Muscle of back (tissue), 13 donors: ENCODE results near the gene PRADC1. TPM values are rescaled to one million over a fixed set of nuclear protein-coding genes. Genes with fewer than 3 reads are reported as not detected.
"Not testable (repeated sequence)": the region's sequence is repeated elsewhere in the genome, so short reads cannot be mapped to it uniquely, and the experiment has no call there.

ENCODE experiments used
- DNase-seq, 3 donors: peaks; one replicate each; pipeline versions ENCODE4 v3.0.0 to v3.0.0-alpha.2; 2013
- long read RNA-seq, 9 donors: transcript quantifications; one replicate each; lab custom pipeline, GENCODE V29; 2026
- polyA plus RNA-seq, 10 donors: library from polyadenylated mRNA; unstranded; fragments of 120-200 nt; gene quantifications; one replicate each; pipeline ENCODE4 v1.2.1, GENCODE V29; 2013; ENCODE audit not compliant: insufficient read length in 10 of 10

Gene PRADC1
- polyA plus RNA-seq = 10 to 100 TPM; 25.0 to 34.7 (median 28.8) TPM
- long read RNA-seq, donor 1, transcript PRADC1-201 (5 exons, 1,083 nt) = major isoform, 21 of 22 reads
- long read RNA-seq, donor 1, partial matches to known transcripts = 0 of 22 reads
- long read RNA-seq, donor 1, other reads (novel, unspliced or antisense) = 0 of 22 reads
- long read RNA-seq, donor 2, transcript PRADC1-201 (5 exons, 1,083 nt) = major isoform, 26 of 32 reads
- long read RNA-seq, donor 2, partial matches to known transcripts = 6 of 32 reads
- long read RNA-seq, donor 2, other reads (novel, unspliced or antisense) = 0 of 32 reads
- long read RNA-seq, donor 3 = 0 reads
- long read RNA-seq, donor 4, transcript PRADC1-201 (5 exons, 1,083 nt) = major isoform, 16 of 28 reads
- long read RNA-seq, donor 4, partial matches to known transcripts = 12 of 28 reads
- long read RNA-seq, donor 4, other reads (novel, unspliced or antisense) = 0 of 28 reads
- long read RNA-seq, donor 5, transcript PRADC1-201 (5 exons, 1,083 nt) = major isoform, 27 of 78 reads
- long read RNA-seq, donor 5, transcript PRADC1-202 (2 exons, 551 nt) = minor isoform, 5 of 78 reads
- long read RNA-seq, donor 5, partial matches to known transcripts = 46 of 78 reads
- long read RNA-seq, donor 5, other reads (novel, unspliced or antisense) = 0 of 78 reads
- long read RNA-seq, donor 6, transcript PRADC1-201 (5 exons, 1,083 nt) = major isoform, 35 of 52 reads
- long read RNA-seq, donor 6, partial matches to known transcripts = 17 of 52 reads
- long read RNA-seq, donor 6, other reads (novel, unspliced or antisense) = 0 of 52 reads
- long read RNA-seq, donor 7, transcript PRADC1-201 (5 exons, 1,083 nt) = major isoform, 17 of 25 reads
- long read RNA-seq, donor 7, partial matches to known transcripts = 7 of 25 reads
- long read RNA-seq, donor 7, other reads (novel, unspliced or antisense) = 0 of 25 reads
- long read RNA-seq, donor 8, transcript PRADC1-201 (5 exons, 1,083 nt) = major isoform, 12 of 19 reads
- long read RNA-seq, donor 8, partial matches to known transcripts = 7 of 19 reads
- long read RNA-seq, donor 8, other reads (novel, unspliced or antisense) = 0 of 19 reads
- long read RNA-seq, donor 9, partial matches to known transcripts = 0 of 3 reads
- long read RNA-seq, donor 9, other reads (novel, unspliced or antisense) = 0 of 3 reads

- peak; percentile 100 for DNase-seq
These were observed at the start of gene PRADC1 for GRCh38 chr2:73233154-73233931. PRADC1 (minus strand) TSS chr2:73233239; CDS start chr2:73233160, 79 bp downstream.

- DNase-seq = no peak
These were observed 48.2 kb upstream of the PRADC1 start for GRCh38 chr2:73281244-73281643.

- no peak for DNase-seq
These were observed 46.8 kb upstream of the PRADC1 start for GRCh38 chr2:73279852-73280251.

- no peak for DNase-seq
These were observed 39.2 kb upstream of the PRADC1 start for GRCh38 chr2:73272270-73272669.

- no peak for DNase-seq
These were observed 36.8 kb upstream of the PRADC1 start for GRCh38 chr2:73269686-73270465.

- DNase-seq = peak in 1 of 3 donors; percentile 41
These were observed 36.0 kb upstream of the PRADC1 start for GRCh38 chr2:73268830-73269685.

GRCh38 chr2:73268366-73268829 is 35.4 kb upstream of the PRADC1 start:
- no peak for DNase-seq

- DNase-seq = no peak
These were observed 34.0 kb upstream of the PRADC1 start for GRCh38 chr2:73267008-73267407.

GRCh38 chr2:73266061-73266901 is 33.2 kb upstream of the PRADC1 start:
- no peak for DNase-seq

GRCh38 chr2:73265298-73266060 is 32.4 kb upstream of the PRADC1 start:
- no peak for DNase-seq

GRCh38 chr2:73264783-73265182 is 31.7 kb upstream of the PRADC1 start:
- no peak for DNase-seq

- no peak for DNase-seq
These were observed 31.2 kb upstream of the PRADC1 start for GRCh38 chr2:73264332-73264606.

GRCh38 chr2:73263540-73264331 is 30.7 kb upstream of the PRADC1 start:
- DNase-seq = no peak

GRCh38 chr2:73262691-73263429 is 29.8 kb upstream of the PRADC1 start:
- not testable (repeated sequence) for DNase-seq

GRCh38 chr2:73262108-73262651 is 29.1 kb upstream of the PRADC1 start:
- no peak for DNase-seq
